NT2/D1 (cell line): Measurements from ENCODE around the gene LHX3.

Experiments
- SUZ12 ChIP-seq: IDR thresholded peaks from 2 replicates; pipeline ENCODE4 v1.6.1; 2011; ENCODE audit not compliant: insufficient read length, insufficient read depth; ENCODE audit errors: extremely low read depth
- ZNF274 ChIP-seq: IDR thresholded peaks from 2 replicates; pipeline ENCODE4 v1.6.1; 2011; ENCODE audit warnings: mild to moderate bottlenecking, low read depth, low read length

GRCh38 chr9:136193127-136193890, 11.6 kb downstream of the LHX3 start:
- TF ChIP-seq ZNF274 (no peak), SUZ12 (no peak)
